OCI-LY1 (cell line): ENCODE results near the gene ERBB3.

Experiments used
- H2AFZ ChIP-seq: fragments of 200-600 bp; sonication (generic), shearing (Covaris generic); 2 replicates; pipeline ENCODE4 v1.6.0; 2014; ENCODE audit warnings: antibody characterized with exemption, mild to moderate bottlenecking, low read length
- H3F3A ChIP-seq: fragments of 200-600 bp; sonication (generic), shearing (Covaris generic); 2 replicates; pipeline ENCODE4 v1.6.0; 2014; ENCODE audit warnings: mild to moderate bottlenecking, antibody characterized with exemption, low read length, moderate library complexity; ENCODE audit not compliant: insufficient read depth
- H3K27ac ChIP-seq: fragments of 200-600 bp; sonication (generic); 2 replicates; pipeline ENCODE4 v1.5.1; 2014; ENCODE audit warnings: low read length, mixed run types, mild to moderate bottlenecking, low read depth; ENCODE audit not compliant: poor library complexity, severe bottlenecking
- H3K27me3 ChIP-seq: fragments of 200-600 bp; sonication (generic); 2 replicates; pipeline ENCODE4 v1.6.0; 2014; ENCODE audit warnings: antibody characterized with exemption, mild to moderate bottlenecking, low read length, moderate library complexity; ENCODE audit not compliant: insufficient read depth
- H3K36me3 ChIP-seq: fragments of 200-600 bp; sonication (generic); 2 replicates; pipeline ENCODE4 v1.6.1; 2014; ENCODE audit warnings: mild to moderate bottlenecking, antibody characterized with exemption, low read length, moderate library complexity, mixed read lengths; ENCODE audit not compliant: insufficient read depth
- H3K4me1 ChIP-seq: fragments of 200-600 bp; sonication (generic); 2 replicates; pipeline ENCODE4 v1.5.1; 2014; ENCODE audit warnings: mild to moderate bottlenecking, low read length, moderate library complexity; ENCODE audit not compliant: insufficient read depth, severe bottlenecking
- H3K4me2 ChIP-seq: fragments of 200-600 bp; sonication (generic), shearing (Covaris generic); 2 replicates; pipeline ENCODE4 v1.6.1; 2014; ENCODE audit warnings: low read length
- H3K4me3 ChIP-seq: fragments of 200-600 bp; sonication (generic); 2 replicates; pipeline ENCODE4 v1.5.1; 2014; ENCODE audit warnings: low read length, low read depth, mild to moderate bottlenecking, mixed read lengths; ENCODE audit not compliant: poor library complexity, severe bottlenecking
- H3K79me2 ChIP-seq: fragments of 200-600 bp; shearing (Covaris generic); 2 replicates; pipeline ENCODE4 v1.6.1; 2016; ENCODE audit warnings: mixed run types, low read length, mixed read lengths; ENCODE audit not compliant: insufficient read depth
- H3K9ac ChIP-seq: fragments of 200-600 bp; sonication (generic), shearing (Covaris generic); 2 replicates; pipeline ENCODE4 v1.6.1; 2014; ENCODE audit warnings: mild to moderate bottlenecking, low read length, mixed read lengths
- H3K9me2 ChIP-seq: fragments of 200-600 bp; sonication (generic), shearing (Covaris generic); 2 replicates; pipeline ENCODE4 v1.6.1; 2014; ENCODE audit warnings: low read depth, mild to moderate bottlenecking, low read length, mixed read lengths
- H3K9me3 ChIP-seq: fragments of 200-600 bp; shearing (Covaris generic); 2 replicates; pipeline ENCODE4 v1.6.1; 2014; ENCODE audit warnings: low read length, mixed read lengths
- H4K20me1 ChIP-seq: fragments of 200-600 bp; sonication (generic), shearing (Covaris generic); 2 replicates; pipeline ENCODE4 v1.6.0; 2016; ENCODE audit warnings: mild to moderate bottlenecking, low read length; ENCODE audit not compliant: insufficient read depth
- CTCF ChIP-seq: fragments of 200-600 bp; sonication (generic), shearing (Covaris generic); IDR thresholded peaks from 2 replicates; pipeline ENCODE4 v1.5.1; 2017; ENCODE audit warnings: mild to moderate bottlenecking, antibody characterized with exemption, low read length, moderate library complexity, mixed read lengths
- EZH2 ChIP-seq: fragments of 200-600 bp; sonication (generic), shearing (Covaris generic); IDR thresholded peaks from 2 replicates; pipeline ENCODE4 v1.8.0; 2017; ENCODE audit warnings: borderline replicate concordance, mixed run types, mild to moderate bottlenecking, antibody characterized with exemption, low read length, moderate library complexity, mixed read lengths

ERBB3 gene

GRCh38 chr12:56098592-56098991 is 18.6 kb downstream of the ERBB3 start:
- Histone ChIP-seq H3K4me1 (peaks cover 6% of the 10 kb centered on the region), H2AFZ (no peak overlapping the region), H3K9ac (no peak overlapping the region), H3K4me2 (no peak overlapping the region), H3F3A (no peaks in the 10 kb centered on the region), H3K27ac (no peak overlapping the region), H3K36me3 (no peaks in the 10 kb centered on the region), H4K20me1 (no peaks in the 10 kb centered on the region), H3K79me2 (no peaks in the 10 kb centered on the region), H3K4me3 (no peak overlapping the region), H3K9me3 (no peaks in the 10 kb centered on the region), H3K27me3 (peaks cover 2% of the 10 kb centered on the region; the same call in 1 of the 2 replicates), H3K9me2 (no peaks in the 10 kb centered on the region)
- TF ChIP-seq EZH2 (no peak), CTCF (no peak)

- Histone ChIP-seq H3K4me3 (no peak overlapping the region), H4K20me1 (no peaks in the 10 kb centered on the region), H3K27me3 (no peaks in the 10 kb centered on the region), H2AFZ (no peak overlapping the region), H3K79me2 (peaks cover 4% of the 10 kb centered on the region), H3K9me2 (no peaks in the 10 kb centered on the region), H3K9ac (no peak overlapping the region), H3K9me3 (no peaks in the 10 kb centered on the region), H3K27ac (no peak overlapping the region), H3K4me2 (no peak overlapping the region), H3K4me1 (peaks cover 8% of the 10 kb centered on the region), H3K36me3 (no peaks in the 10 kb centered on the region), H3F3A (no peaks in the 10 kb centered on the region)
- no peak for TF ChIP-seq CTCF
- no peak for TF ChIP-seq EZH2
Observed at GRCh38 chr12:56099787-56100186, 19.8 kb downstream of the ERBB3 start.

GRCh38 chr12:56101045-56101444 is 21.1 kb downstream of the ERBB3 start:
- TF ChIP-seq CTCF (no peak), EZH2 (no peak)
- no peak overlapping the region for H3K27ac ChIP-seq

More at GRCh38 chr12:56101045-56101444, 21.1 kb downstream of the ERBB3 start:
- Histone ChIP-seq H3K4me3 (no peak overlapping the region), H3K79me2 (peaks cover 16% of the 10 kb centered on the region), H3K36me3 (peaks cover 3% of the 10 kb centered on the region; the same call in 1 of the 2 replicates), H3K9me3 (no peaks in the 10 kb centered on the region), H3K4me1 (peaks cover 15% of the 10 kb centered on the region), H3K9ac (no peak overlapping the region), H2AFZ (no peak overlapping the region), H3K27me3 (no peaks in the 10 kb centered on the region), H3F3A (no peaks in the 10 kb centered on the region), H3K9me2 (no peaks in the 10 kb centered on the region), H3K4me2 (no peak overlapping the region), H4K20me1 (no peaks in the 10 kb centered on the region)
